Keratinocyte (primary cell): ENCODE data around the gene HTR5A. TPM values are rescaled to one million over a fixed set of nuclear protein-coding genes. Genes with fewer than 3 reads are reported as not detected.
"Not testable (repeated sequence)": the region's sequence is repeated elsewhere in the genome, so short reads cannot be mapped to it uniquely, and the experiment has no call there.

ENCODE experiments used
- DNase-seq: peaks from one replicate; pipeline ENCODE4 v3.0.0-alpha.2; 2011; ENCODE audit warnings: low read depth, missing footprints, low spot score
- FAIRE-seq: peaks from 2 replicates; lab custom pipeline; 2011; peaks lifted over from hg19 to GRCh38; lab: Jason Lieb, UNC
- H2AFZ ChIP-seq: 2 replicates; pipeline ENCODE4 v1.6.0; 2012; ENCODE audit warnings: low read length, control low read depth, inconsistent platforms; ENCODE audit not compliant: control insufficient read depth
- H3K27ac ChIP-seq: 2 replicates; pipeline ENCODE4 v1.5.1; 2011; ENCODE audit warnings: low read length; ENCODE audit not compliant: control insufficient read depth, insufficient read depth
- H3K27me3 ChIP-seq: 3 replicates; pipeline ENCODE4 v1.6.0; 2011; ENCODE audit warnings: low read length; ENCODE audit not compliant: control insufficient read depth, insufficient read depth; ENCODE audit errors: extremely low read depth
- H3K36me3 ChIP-seq, 2 experiments: 2 replicates in 1 of 2; 3 replicates in 1 of 2; pipeline ENCODE4 v1.5.1; 2011; ENCODE audit warnings: low read length in 2 of 2, mild to moderate bottlenecking in 1 of 2; ENCODE audit not compliant: control insufficient read depth in 2 of 2, insufficient read depth in 2 of 2; ENCODE audit errors: extremely low read depth in 1 of 2
- H3K4me1 ChIP-seq: 3 replicates; pipeline ENCODE4 v1.5.1; 2011; ENCODE audit warnings: low read length; ENCODE audit not compliant: control insufficient read depth, insufficient read depth; ENCODE audit errors: extremely low read depth
- H3K4me2 ChIP-seq: 3 replicates; pipeline ENCODE4 v1.6.0; 2011; ENCODE audit warnings: low read depth, low read length; ENCODE audit not compliant: control insufficient read depth, insufficient read depth; ENCODE audit errors: extremely low read depth
- H3K4me3 ChIP-seq, 3 experiments: fragments of 200-600 bp in 1 of 3; sonication (generic) in 1 of 3; 2 replicates in 2 of 3; 3 replicates in 1 of 3; pipeline ENCODE4 v1.5.1; 2011 to 2016; ENCODE audit warnings: low read length in 3 of 3, mild to moderate bottlenecking in 3 of 3, control low read depth in 2 of 3, inconsistent platforms in 1 of 3, low read depth in 1 of 3, mixed read lengths in 1 of 3, mixed run types in 1 of 3, moderate library complexity in 1 of 3; ENCODE audit not compliant: control insufficient read depth in 2 of 3, insufficient read depth in 2 of 3; ENCODE audit errors: extremely low read depth in 1 of 3
- H3K79me2 ChIP-seq: 2 replicates; pipeline ENCODE4 v1.6.0; 2012; ENCODE audit warnings: low read length; ENCODE audit not compliant: control insufficient read depth, insufficient read depth
- H3K9ac ChIP-seq: 3 replicates; pipeline ENCODE4 v1.6.0; 2011; ENCODE audit warnings: low read length; ENCODE audit not compliant: control insufficient read depth, insufficient read depth; ENCODE audit errors: extremely low read depth
- H3K9me1 ChIP-seq: 3 replicates; pipeline ENCODE4 v1.6.0; 2011; ENCODE audit warnings: low read length; ENCODE audit not compliant: control insufficient read depth, insufficient read depth; ENCODE audit errors: extremely low read depth
- H3K9me3 ChIP-seq: 2 replicates; pipeline ENCODE4 v1.5.1; 2012; ENCODE audit warnings: low read depth, low read length; ENCODE audit not compliant: control insufficient read depth
- H4K20me1 ChIP-seq: 3 replicates; pipeline ENCODE4 v1.6.0; 2011; ENCODE audit warnings: low read length; ENCODE audit not compliant: control insufficient read depth, insufficient read depth; ENCODE audit errors: extremely low read depth
- CTCF ChIP-seq, 3 experiments: IDR thresholded peaks in 1 of 3; conservative IDR thresholded peaks in 1 of 3; optimal IDR thresholded peaks in 1 of 3; 2 replicates in 2 of 3; 3 replicates in 1 of 3; pipeline versions ENCODE3 to v1.5.1; 2011; ENCODE audit warnings: low read length in 3 of 3, mild to moderate bottlenecking in 3 of 3, moderate library complexity in 2 of 3, control low read depth in 1 of 3, inconsistent platforms in 1 of 3; ENCODE audit not compliant: insufficient read depth in 2 of 3; ENCODE audit errors: extremely low read depth in 1 of 3
- EZH2 ChIP-seq: IDR thresholded peaks from one replicate; pipeline ENCODE4 v1.6.1; 2012; ENCODE audit warnings: inconsistent platforms, mild to moderate bottlenecking, low read length, moderate library complexity
- dilution Hi-C: fragments of 300-500 bp; cut with MboI; formaldehyde crosslinking; loops from one replicate; pipeline ENCODE4 v1.7.0; 2020; ENCODE audit warnings: low sequenced_read_pairs; ENCODE audit not compliant: extremely low pct_ligation_motif_present
- polyA plus RNA-seq, 5 experiments: library from polyadenylated mRNA; depleted of rRNA in 3 of 5; stranded (reverse) in 3 of 5; stranded (forward) in 1 of 5; unstranded in 1 of 5; fragments of >200 nt; gene quantifications; 1 replicate in 1 of 5; 2 replicates in 3 of 5; 3 replicates in 1 of 5; pipeline versions ENCODE4 v1.2.1 to v1.2.3, GENCODE V29; 2011 to 2012; ENCODE audit warnings: missing spikeins in 2 of 5, low read depth in 1 of 5, low replicate concordance in 1 of 5

HTR5A gene
- polyA plus RNA-seq, 1 donor (not counting 4 experiments of a cell fraction or from before 2014, with no cell fraction given), result not detected

- H3K27ac ChIP-seq, result no peak overlapping the region
- no peaks in the 10 kb centered on the region for H3K36me3 ChIP-seq
- H3K79me2 ChIP-seq, result no peaks in the 10 kb centered on the region
- TF ChIP-seq CTCF (optimal IDR thresholded peaks at IDR 0.05 in 1 of 3, IDR thresholded peaks at IDR 0.05 in 1 of 3, conservative IDR thresholded peaks at IDR 0.05 in 1 of 3; ENCODE audit: extremely low read depth in 1 of 3, insufficient read depth in 2 of 3, low read length in 3 of 3) (no peak), EZH2 (no peak)
- H3K9me1 ChIP-seq, result no peaks in the 10 kb centered on the region
- H3K27me3 ChIP-seq, result no peaks in the 10 kb centered on the region
- no peak for FAIRE-seq
- H3K9ac ChIP-seq, result no peak overlapping the region
- dilution Hi-C loops, result no loop called here
- H3K4me1 ChIP-seq, result no peaks in the 10 kb centered on the region
- no peak overlapping the region for H3K4me3 ChIP-seq
- no peak overlapping the region for H2AFZ ChIP-seq
- no peak for DNase-seq
- H3K9me3 ChIP-seq, result no peaks in the 10 kb centered on the region
- no peaks in the 10 kb centered on the region for H4K20me1 ChIP-seq
- no peak overlapping the region for H3K4me2 ChIP-seq
Observed at GRCh38 chr7:155032978-155033377, 37.1 kb upstream of the HTR5A start.

- H3K9ac ChIP-seq, H4K20me1 ChIP-seq, H3K9me1 ChIP-seq, H3K36me3 ChIP-seq, H3K4me1 ChIP-seq, dilution Hi-C loops, H2AFZ ChIP-seq, DNase-seq, H3K9me3 ChIP-seq, H3K4me2 ChIP-seq, H3K4me3 ChIP-seq, H3K27ac ChIP-seq, H3K79me2 ChIP-seq, H3K27me3 ChIP-seq, FAIRE-seq: not testable (repeated sequence)
Observed at GRCh38 chr7:155034495-155034894, 35.6 kb upstream of the HTR5A start.

DNA sequence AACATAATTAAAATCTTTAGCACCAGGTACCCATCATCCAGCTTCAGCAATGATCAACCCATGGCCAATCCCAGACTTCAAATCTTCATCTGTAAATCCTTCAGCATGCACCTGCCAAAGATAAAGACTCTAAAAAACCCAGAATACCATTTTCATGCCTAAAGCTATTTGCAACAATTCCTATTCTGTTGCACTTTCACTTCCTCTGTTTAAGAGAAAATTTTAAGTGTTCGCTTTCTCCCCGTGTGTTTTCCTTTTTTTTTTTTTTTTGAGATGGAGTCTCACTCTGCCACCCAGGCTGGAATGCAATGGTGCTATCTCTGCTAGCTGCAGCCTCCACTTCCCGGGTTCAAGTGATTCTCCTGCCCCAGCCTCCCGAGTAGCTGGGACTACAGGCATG, 31.8 kb upstream of the HTR5A start:
- H3K27ac ChIP-seq, result no peak overlapping the region
- no peaks in the 10 kb centered on the region for H3K4me1 ChIP-seq
- H3K36me3 ChIP-seq, result no peaks in the 10 kb centered on the region
- TF ChIP-seq EZH2 (no peak), CTCF (optimal IDR thresholded peaks at IDR 0.05 in 1 of 3, IDR thresholded peaks at IDR 0.05 in 1 of 3, conservative IDR thresholded peaks at IDR 0.05 in 1 of 3; ENCODE audit: extremely low read depth in 1 of 3, insufficient read depth in 2 of 3, low read length in 3 of 3) (no peak)
- DNase-seq, result no peak
- H3K4me2 ChIP-seq, result no peak overlapping the region
- H3K9ac ChIP-seq, result no peak overlapping the region
- dilution Hi-C loops, result no loop called here
- H4K20me1 ChIP-seq, result no peaks in the 10 kb centered on the region
- no peak overlapping the region for H3K4me3 ChIP-seq
- H3K27me3 ChIP-seq, result no peaks in the 10 kb centered on the region
- no peaks in the 10 kb centered on the region for H3K9me1 ChIP-seq
- no peaks in the 10 kb centered on the region for H3K9me3 ChIP-seq
- FAIRE-seq, result no peak
- no peak overlapping the region for H2AFZ ChIP-seq
- no peaks in the 10 kb centered on the region for H3K79me2 ChIP-seq
